A673 (cell line): ENCODE data around the gene ZNF324B. TPM values are rescaled to one million over a fixed set of nuclear protein-coding genes. Genes with fewer than 3 reads are reported as not detected.
A peak's percentile ranks its signal among the peaks of the same experiment; 100 is the strongest.

Experiments used
- BruUV-seq: library from RNA; stranded (reverse); fragments of 400-500 nt; replicated peaks from 2 replicates; lab custom pipeline; 2021; lab: Mats Ljungman, UMichigan
- CTCF ChIA-PET: fragments of 300-600 bp; sonication (Branson Sonifier 250); formaldehyde crosslinking; loops from one replicate; lab custom pipeline; 2022; ENCODE audit warnings: antibody characterized with exemption; lab: Charles Lee
- POLR2A ChIA-PET: fragments of 300-600 bp; sonication (Branson Sonifier 250); formaldehyde crosslinking; loops from one replicate; lab custom pipeline; 2022; ENCODE audit warnings: antibody characterized with exemption; ENCODE audit not compliant: low non-redundant PET; lab: Charles Lee
- DNase-seq: peaks from one replicate; pipeline ENCODE4 v3.0.0-alpha.2; 2015; ENCODE audit warnings: low spot score
- H3K27ac ChIP-seq: fragments of 200-600 bp; sonication (generic); 2 replicates; pipeline ENCODE4 v1.5.1; 2016; ENCODE audit warnings: mixed run types, low read depth, mild to moderate bottlenecking, mixed read lengths, antibody characterized with exemption, low read length; ENCODE audit not compliant: poor library complexity, severe bottlenecking
- H3K27me3 ChIP-seq: fragments of 200-600 bp; sonication (generic); replicated peaks from 2 replicates; pipeline ENCODE4 v1.6.1; 2017; ENCODE audit warnings: mixed run types, low read depth, mild to moderate bottlenecking, mixed read lengths, antibody characterized with exemption, low read length; ENCODE audit not compliant: insufficient read depth, poor library complexity
- H3K36me3 ChIP-seq: fragments of 200-600 bp; sonication (generic); 2 replicates; pipeline ENCODE4 v1.6.1; 2016; ENCODE audit warnings: mixed run types, mild to moderate bottlenecking, mixed read lengths, antibody characterized with exemption, low read length; ENCODE audit not compliant: insufficient read depth, poor library complexity, severe bottlenecking
- H3K4me1 ChIP-seq: fragments of 200-600 bp; sonication (generic); 2 replicates; pipeline ENCODE4 v1.6.1; 2017; ENCODE audit warnings: mixed run types, mild to moderate bottlenecking, mixed read lengths, antibody characterized with exemption, low read length; ENCODE audit not compliant: insufficient read depth, poor library complexity, severe bottlenecking
- H3K4me3 ChIP-seq: fragments of 200-600 bp; sonication (generic); 2 replicates; pipeline ENCODE4 v1.5.1; 2016; ENCODE audit warnings: low read depth, mixed run types, mild to moderate bottlenecking, mixed read lengths, low read length; ENCODE audit not compliant: poor library complexity, severe bottlenecking
- H3K9me3 ChIP-seq: fragments of 200-600 bp; sonication (generic); 2 replicates; pipeline ENCODE4 v1.6.1; 2016; ENCODE audit warnings: mixed run types, low read depth, mild to moderate bottlenecking, mixed read lengths, antibody characterized with exemption, low read length; ENCODE audit not compliant: poor library complexity, severe bottlenecking
- CTCF ChIP-seq: fragments of 300-800, 200-600 bp; sonication (generic); conservative IDR thresholded peaks from 2 replicates; pipeline ENCODE4 v1.5.1; 2017; ENCODE audit warnings: low read depth, mild to moderate bottlenecking, antibody characterized with exemption, low read length, moderate library complexity, mixed read lengths
- EZH2 ChIP-seq: fragments of 200-600 bp; sonication (generic); IDR thresholded peaks from 2 replicates; pipeline ENCODE4 v1.6.1; 2017; ENCODE audit warnings: borderline replicate concordance, low read depth, mild to moderate bottlenecking, mixed read lengths, antibody characterized with exemption, low read length; ENCODE audit not compliant: poor library complexity, severe bottlenecking
- intact Hi-C: fragments of 100-400 bp; cut with micrococcal nuclease; formaldehyde crosslinking; loops from one replicate; pipeline ENCODE4 v1.10.0; 2022; ENCODE audit not compliant: unreplicated experiment
- total RNA-seq: library from RNA; stranded (reverse); gene quantifications from 2 replicates; pipeline ENCODE4 v1.2.3, GENCODE V29; 2021

ZNF324B gene
- total RNA-seq, 1 experiment from 2014 or later: 6.8 TPM

GRCh38 chr19:58477130-58477529, 25.7 kb downstream of the ZNF324B start:
- intact Hi-C loops: no loop called here
- no peaks in the 10 kb centered on the region for H3K9me3 ChIP-seq
- ChIA-PET POLR2A (no interaction called here), CTCF (no interaction called here)
- H3K27me3 ChIP-seq: no peaks in the 10 kb centered on the region
- H3K36me3 ChIP-seq: no peaks in the 10 kb centered on the region
- DNase-seq: no peak
- TF ChIP-seq CTCF (no peak), EZH2 (no peak)
- BruUV-seq: no TSS peak
- H3K27ac ChIP-seq: peak overlapping the region; percentile 84
- peaks cover 6% of the 10 kb centered on the region for H3K4me1 ChIP-seq
- H3K4me3 ChIP-seq: peak overlapping the region; percentile 61

DNA sequence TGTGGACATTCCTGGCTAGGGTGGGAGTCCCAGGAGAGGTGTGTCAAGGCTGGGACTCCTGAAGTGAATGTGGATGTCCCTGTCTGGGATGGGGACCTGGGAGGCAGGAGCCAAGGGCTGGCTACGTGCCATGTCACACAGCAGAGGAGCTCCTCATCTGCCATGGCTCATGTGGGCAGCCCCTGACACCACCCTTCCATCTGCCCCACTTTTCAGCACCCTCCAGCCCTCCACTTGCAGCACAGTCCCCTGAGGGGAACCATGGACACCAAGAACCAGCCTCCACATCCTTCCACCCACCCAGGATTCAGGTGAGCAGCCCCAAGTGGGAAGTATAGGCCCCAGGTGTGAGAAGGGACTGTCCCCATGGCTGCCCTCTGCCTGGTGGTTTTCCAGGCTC, 26.4 kb downstream of the ZNF324B start:
- BruUV-seq: no TSS peak

DNA sequence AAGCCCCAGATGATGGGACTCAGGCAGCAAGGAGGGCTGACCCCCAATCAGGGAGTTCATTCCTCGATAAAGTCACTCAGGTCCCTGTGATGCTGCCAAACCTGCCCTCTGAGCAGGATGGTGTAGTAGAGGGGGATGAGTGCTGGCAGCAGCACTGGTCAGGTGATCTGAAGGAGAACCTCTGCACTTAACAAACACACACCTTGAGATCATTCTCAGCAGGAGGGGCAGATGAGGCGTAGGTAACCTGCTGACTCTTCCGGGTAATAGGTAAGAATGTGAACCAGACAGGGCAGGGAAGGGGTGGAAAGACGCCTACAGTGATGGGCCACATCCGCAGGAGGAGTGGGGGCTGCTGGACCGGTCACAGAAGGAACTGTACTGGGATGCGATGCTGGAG, 27.9 kb downstream of the ZNF324B start:
- no peaks in the 10 kb centered on the region for H3K27me3 ChIP-seq
- CTCF ChIA-PET: no interaction called here
- H3K4me3 ChIP-seq: no peak overlapping the region
- no peak overlapping the region for H3K27ac ChIP-seq
- no peak for DNase-seq
- no peaks in the 10 kb centered on the region for H3K9me3 ChIP-seq
- TF ChIP-seq CTCF (no peak), EZH2 (no peak)
- POLR2A ChIA-PET: no interaction called here
- no TSS peak for BruUV-seq
- H3K4me1 ChIP-seq: peaks cover 6% of the 10 kb centered on the region
- no peaks in the 10 kb centered on the region for H3K36me3 ChIP-seq
- intact Hi-C loops: no loop called here

More for the DNA sequence above, 26.4 kb downstream of the ZNF324B start:
- H3K27me3 ChIP-seq: no peaks in the 10 kb centered on the region
- POLR2A ChIA-PET: interaction anchor here (0.6 kb wide), 1 partner anchor 12 kb away, joined by 3 read pairs; no protein-coding TSS in a partner anchor
- H3K27ac ChIP-seq: no peak overlapping the region
- intact Hi-C loops: no loop called here
- DNase-seq: no peak
- CTCF ChIA-PET: no interaction called here
- no peak overlapping the region for H3K4me3 ChIP-seq
- no peaks in the 10 kb centered on the region for H3K36me3 ChIP-seq
- H3K4me1 ChIP-seq: peaks cover 6% of the 10 kb centered on the region
- no peaks in the 10 kb centered on the region for H3K9me3 ChIP-seq
- TF ChIP-seq CTCF (no peak), EZH2 (no peak)
